Islet of Langerhans (tissue), 1 donor: ENCODE data around the gene C1QC.

Experiments
- FAIRE-seq: peaks from one replicate; lab custom pipeline; 2011; peaks lifted over from hg19 to GRCh38; lab: Jason Lieb, UNC

Gene C1QC

GRCh38 chr1:22643381-22643780 lies at the start of gene C1QC:
C1QC (plus strand) TSS chr1:22643633; CDS start chr1:22644024, 391 bp downstream.
- FAIRE-seq: no peak

GRCh38 chr1:22594396-22594795 lies 49.0 kb upstream of the C1QC start:
- no peak for FAIRE-seq

DNA sequence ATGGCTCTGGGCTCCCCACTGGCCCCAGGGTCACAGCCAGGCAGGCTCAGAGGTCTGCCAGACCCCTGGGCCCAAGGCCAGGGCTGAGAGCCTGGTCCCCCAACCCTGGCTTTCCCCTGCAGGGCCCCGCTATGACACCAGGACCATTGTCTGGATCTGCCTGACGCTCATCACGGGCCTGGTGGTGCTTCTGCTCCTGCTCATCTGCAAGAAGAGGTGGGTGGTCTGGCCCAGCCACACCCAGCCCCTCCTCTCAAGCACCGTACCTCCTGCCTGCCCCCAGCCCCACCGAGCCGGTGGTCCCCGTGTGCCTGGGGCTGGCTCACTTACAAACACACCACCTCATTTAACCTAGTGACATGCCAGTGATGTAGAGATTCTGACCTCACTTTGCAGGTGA lies 48.3 kb upstream of the C1QC start:
- FAIRE-seq: no peak

DNA sequence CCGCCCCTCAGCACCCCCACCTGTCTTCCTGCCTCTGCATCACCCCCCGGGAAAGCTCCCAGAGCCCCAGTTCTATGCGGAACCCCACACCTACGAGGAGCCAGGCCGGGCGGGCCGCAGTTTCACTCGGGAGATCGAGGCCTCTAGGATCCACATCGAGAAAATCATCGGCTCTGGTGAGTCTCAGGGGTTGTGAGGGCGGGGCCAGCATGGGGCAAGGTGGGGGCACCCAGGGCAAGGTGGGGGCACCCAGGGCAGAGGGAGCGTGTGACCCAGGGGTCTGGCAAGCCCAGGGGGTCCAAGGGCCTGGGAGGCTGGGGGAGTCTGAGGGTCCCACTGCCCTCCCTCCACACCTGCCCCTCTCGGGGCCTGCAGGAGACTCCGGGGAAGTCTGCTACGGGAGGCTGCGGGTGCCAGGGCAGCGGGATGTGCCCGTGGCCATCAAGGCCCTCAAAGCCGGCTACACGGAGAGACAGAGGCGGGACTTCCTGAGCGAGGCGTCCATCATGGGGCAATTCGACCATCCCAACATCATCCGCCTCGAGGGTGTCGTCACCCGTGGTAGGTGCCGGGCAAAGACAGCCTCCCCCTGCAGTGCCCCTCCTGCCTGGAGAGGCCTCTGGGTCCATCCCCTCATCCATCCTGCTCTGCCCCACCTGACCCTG lies 46.0 kb upstream of the C1QC start:
- no peak for FAIRE-seq

DNA sequence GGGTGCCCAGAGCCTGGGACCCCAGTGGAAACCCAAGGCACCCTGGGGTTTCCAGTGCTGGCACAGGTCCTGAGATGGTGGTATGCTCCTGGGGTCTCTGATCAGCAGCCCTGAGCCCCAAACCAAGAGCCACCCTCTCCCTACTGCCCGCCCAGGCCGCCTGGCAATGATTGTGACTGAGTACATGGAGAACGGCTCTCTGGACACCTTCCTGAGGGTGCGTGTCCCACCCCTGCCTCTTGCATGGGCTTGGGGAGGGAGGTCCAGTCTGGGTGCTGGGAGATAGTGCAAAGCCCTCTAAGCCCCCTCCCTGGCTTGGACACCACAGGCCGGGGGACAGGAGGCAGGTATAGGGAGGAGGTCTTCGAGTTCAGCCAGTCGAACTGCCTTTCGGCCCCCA lies 45.4 kb upstream of the C1QC start:
- FAIRE-seq: no peak

GRCh38 chr1:22598736-22599135 lies 44.7 kb upstream of the C1QC start:
- FAIRE-seq: no peak

- no peak for FAIRE-seq
These were observed 43.2 kb upstream of the C1QC start for GRCh38 chr1:22600071-22600816.

GRCh38 chr1:22600817-22601605 lies 42.4 kb upstream of the C1QC start:
- FAIRE-seq: no peak

DNA sequence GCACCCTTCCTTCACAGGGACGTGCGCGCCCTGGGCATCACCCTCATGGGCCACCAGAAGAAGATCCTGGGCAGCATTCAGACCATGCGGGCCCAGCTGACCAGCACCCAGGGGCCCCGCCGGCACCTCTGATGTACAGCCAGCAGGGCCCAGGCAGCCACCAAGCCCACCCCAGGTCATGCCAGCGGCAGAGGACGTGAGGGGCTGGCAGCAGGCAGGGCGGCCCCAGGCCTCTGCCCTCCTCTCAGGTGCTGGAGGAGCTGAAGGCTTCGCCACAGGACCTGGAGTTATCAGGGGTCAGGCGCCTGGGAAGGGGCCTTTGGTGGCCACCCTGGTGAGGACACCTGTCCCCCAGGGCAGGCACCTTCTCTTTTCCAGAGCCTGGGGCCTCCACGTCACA lies 41.8 kb upstream of the C1QC start:
- no peak for FAIRE-seq

GRCh38 chr1:22602060-22602740 lies 41.2 kb upstream of the C1QC start:
- FAIRE-seq: no peak

GRCh38 chr1:22606161-22606560 lies 37.3 kb upstream of the C1QC start:
- no peak for FAIRE-seq

- no peak for FAIRE-seq
These were observed 36.3 kb upstream of the C1QC start for GRCh38 chr1:22607154-22607553.

DNA sequence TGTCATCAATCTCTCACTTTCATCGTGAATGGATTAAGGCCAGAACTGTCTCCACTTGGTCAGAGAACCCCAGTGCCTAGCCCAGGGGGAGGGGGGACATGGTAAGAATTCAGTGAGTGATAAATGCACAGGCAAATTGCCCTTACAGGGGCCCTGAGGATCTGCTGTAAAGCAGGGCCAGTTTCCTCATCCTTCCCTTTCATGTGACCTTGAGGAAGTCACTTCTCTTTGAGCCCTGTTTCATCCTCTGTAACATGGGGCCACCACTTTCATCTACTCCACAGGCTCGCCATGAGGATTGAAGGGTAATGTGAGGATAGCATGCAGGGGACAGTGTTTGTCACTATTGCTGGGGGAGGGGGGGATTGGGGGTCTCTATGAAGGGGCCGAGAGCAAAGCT lies 35.1 kb upstream of the C1QC start:
- no peak for FAIRE-seq

GRCh38 chr1:22609291-22609690 lies 34.1 kb upstream of the C1QC start:
- FAIRE-seq: no peak

GRCh38 chr1:22611530-22611947 lies 31.9 kb upstream of the C1QC start:
- FAIRE-seq: no peak

DNA sequence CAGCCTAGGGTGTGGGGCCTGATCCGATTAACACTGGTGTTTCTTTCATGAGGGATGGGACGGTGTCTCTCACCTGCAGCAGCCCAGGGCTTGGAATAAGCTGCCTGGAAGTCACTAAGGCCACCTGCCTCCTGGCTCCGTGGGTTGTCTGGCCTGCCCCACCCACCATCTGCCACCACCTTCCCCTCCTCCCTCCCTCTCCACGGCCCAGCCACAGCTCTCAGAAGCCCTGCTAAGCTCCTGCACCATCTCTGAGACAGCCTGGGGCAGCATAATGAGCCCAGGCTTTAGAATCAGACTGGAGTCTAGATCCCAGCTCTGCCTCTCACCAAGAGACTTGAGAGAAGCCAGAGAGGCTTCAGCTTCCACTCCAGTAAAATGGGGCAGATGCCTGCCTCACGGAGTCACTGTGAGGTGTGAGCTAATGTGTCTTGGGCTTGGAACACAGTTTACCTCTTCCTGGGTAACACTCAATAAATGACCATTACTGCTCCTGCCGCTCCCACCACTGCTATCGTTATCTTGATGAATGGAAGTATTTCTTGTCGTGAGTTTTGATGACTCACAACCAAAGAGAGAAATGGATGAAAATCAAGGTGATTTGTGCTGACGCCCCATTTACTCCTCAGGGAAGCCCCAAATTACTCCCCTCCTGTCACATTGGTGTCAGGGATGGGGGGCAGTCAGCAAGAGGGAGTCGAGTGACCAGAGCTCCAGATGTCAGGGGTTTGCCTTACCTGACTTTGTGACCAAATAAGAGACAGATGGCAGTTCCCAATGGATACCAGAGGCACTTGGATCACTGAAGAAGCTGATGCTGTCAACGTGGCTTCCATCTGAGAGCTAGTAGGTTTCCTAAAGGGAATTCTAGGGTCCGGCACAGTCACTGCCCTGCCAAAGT lies 30.5 kb upstream of the C1QC start:
- FAIRE-seq: no peak

DNA sequence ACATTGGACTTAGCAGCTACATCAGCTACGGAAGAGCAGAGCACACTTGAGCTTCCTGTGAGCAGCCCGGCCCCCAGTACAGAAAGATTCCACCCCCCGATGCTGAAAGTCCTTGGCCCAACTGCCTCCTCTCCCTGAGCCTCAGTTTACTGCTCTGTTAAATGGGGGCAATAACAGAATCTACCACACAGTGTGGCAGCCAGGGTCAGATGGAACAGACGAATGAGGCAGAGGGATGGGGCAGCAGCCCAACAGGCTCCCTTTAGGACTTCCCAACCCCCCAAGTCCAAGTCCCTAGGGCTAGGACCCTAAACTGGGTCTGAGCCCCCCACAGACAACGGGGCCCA lies 29.9 kb upstream of the C1QC start:
- FAIRE-seq: no peak

GRCh38 chr1:22613951-22614350 lies 29.5 kb upstream of the C1QC start:
- FAIRE-seq: no peak

GRCh38 chr1:22615886-22616285 lies 27.5 kb upstream of the C1QC start:
- no peak for FAIRE-seq

DNA sequence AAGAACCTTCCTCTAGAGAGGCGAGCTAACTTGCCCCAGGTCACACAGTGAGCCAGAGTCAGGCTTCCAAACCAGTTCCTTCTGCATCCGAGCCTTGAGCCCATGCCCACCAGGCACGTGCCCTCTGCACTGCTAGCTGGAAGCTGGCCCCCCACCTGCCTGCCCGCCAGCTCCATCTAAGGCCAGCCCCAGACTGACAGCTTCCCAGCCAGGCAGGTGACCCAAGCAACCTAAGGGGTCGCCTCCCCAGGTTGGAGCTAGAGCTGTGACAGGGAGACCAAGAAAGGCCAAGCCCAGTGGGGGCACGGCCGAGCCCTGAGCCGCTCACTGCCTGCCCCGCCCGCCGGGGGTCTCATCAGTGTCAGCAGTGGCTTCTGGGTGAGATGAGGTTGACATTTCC lies 26.9 kb upstream of the C1QC start:
- no peak for FAIRE-seq

DNA sequence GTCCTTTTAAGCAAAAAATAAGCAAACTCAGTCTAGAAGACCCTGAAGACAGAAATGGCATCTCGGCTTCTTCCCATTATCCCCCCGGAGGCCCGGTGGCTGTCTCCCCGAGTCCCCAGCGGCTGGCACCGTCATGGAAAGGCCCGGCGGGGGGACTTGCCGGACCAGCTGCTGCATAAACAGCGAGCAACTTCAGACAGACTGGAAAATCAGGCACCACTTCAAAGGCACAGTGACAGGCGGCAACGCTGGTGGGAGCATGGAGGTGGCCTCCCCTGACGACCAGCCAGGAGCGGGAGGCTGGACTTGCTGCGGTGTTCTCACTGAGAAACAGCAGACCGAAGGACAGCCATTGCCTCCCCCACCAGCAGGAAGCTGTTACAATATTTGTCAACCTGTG lies 25.4 kb upstream of the C1QC start:
- FAIRE-seq: no peak

- no peak for FAIRE-seq
These were observed 24.2 kb upstream of the C1QC start for GRCh38 chr1:22619252-22619651.
